ENCODE results near the gene LMBR1. TPM values are rescaled to one million over a fixed set of nuclear protein-coding genes. Genes with fewer than 3 reads are reported as not detected.

LMBR1 gene
- polyA plus RNA-seq, 3 donors: 14.8 to 24.4 (median 21.2) TPM

DNA sequence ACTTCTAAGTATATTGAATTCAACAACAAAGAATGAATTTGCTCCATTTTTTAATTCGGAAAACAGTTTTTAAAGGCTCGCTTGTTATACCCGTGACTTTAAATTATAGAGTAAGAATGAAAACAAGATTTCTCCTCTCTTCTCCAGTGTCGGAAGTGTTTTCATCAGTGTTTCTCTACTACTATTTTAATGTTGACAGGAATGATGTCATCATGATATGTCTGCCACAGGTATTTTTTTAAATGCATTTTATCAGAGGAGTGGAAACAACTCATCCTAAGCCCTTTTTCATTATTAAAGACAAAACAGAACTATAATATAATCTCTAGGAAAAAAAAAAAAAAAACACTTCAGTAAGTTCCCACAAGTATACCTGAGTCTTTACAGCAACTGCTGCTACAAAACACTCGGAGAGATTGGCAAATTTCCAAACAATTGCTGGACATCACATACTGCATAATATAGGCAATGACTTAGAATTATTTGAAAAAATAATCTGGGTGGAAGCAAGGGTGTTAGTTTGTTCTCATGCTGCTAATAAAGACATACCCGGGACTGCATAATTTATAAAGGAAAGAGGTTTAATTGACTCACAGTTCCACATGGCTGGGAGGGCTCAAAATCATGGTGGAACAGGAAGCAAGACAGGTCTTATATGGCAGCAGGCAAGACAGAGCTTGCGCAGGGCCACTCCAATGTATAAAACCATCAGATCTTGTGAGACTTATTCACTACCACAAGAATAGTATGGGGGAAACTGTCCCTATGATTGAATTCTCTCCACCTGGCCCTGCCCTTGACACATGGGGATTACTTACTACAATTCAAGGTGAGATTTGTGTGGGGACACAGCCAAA is 257.2 kb downstream of the LMBR1 start:
- intact Hi-C loops (cut with micrococcal nuclease): no loop called here
- WGBS (ENCODE audit: insufficient coverage): 100% methylated on average over 2 of the region's 7 CpGs
- TF ChIP-seq, protein P1, sequence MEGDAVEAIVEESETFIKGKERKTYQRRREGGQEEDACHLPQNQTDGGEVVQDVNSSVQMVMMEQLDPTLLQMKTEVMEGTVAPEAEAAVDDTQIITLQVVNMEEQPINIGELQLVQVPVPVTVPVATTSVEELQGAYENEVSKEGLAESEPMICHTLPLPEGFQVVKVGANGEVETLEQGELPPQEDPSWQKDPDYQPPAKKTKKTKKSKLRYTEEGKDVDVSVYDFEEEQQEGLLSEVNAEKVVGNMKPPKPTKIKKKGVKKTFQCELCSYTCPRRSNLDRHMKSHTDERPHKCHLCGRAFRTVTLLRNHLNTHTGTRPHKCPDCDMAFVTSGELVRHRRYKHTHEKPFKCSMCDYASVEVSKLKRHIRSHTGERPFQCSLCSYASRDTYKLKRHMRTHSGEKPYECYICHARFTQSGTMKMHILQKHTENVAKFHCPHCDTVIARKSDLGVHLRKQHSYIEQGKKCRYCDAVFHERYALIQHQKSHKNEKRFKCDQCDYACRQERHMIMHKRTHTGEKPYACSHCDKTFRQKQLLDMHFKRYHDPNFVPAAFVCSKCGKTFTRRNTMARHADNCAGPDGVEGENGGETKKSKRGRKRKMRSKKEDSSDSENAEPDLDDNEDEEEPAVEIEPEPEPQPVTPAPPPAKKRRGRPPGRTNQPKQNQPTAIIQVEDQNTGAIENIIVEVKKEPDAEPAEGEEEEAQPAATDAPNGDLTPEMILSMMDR (IDR thresholded peaks at IDR 0.05): no peak
- peaks cover 12% of the 10 kb centered on the region in 2 donors for H3K9me3 ChIP-seq (replicated peaks in 1 of 2; ENCODE audit: control insufficient read depth in 1 of 2, insufficient read depth in 1 of 2, low read length in 2 of 2)
- no peak overlapping the region for H3K4me2 ChIP-seq (replicated peaks; ENCODE audit: extremely low read depth, low read length, poor library complexity, severe bottlenecking)
- H3K27ac ChIP-seq (ENCODE audit: low read depth in 1 of 2, low read length in 2 of 2): no peak overlapping the region
- no peak overlapping the region for H3K27ac Mint-ChIP-seq
- peaks cover 5 to 25% (median 5%) of the 10 kb centered on the region in 3 donors for H3K27me3 Mint-ChIP-seq (ENCODE audit: low read depth in 3 of 3)
- peaks cover 8 to 24% (median 17%) of the 10 kb centered on the region in 7 donors for H3K9me3 Mint-ChIP-seq
- no peak overlapping the region for H2AFZ ChIP-seq (ENCODE audit: insufficient read depth, low read depth, low read length, poor library complexity, severe bottlenecking)
- no peak for DNase-seq
- peaks cover 4 to 7% of the 10 kb centered on the region in 2 donors for H3K36me3 Mint-ChIP-seq
- H3K4me3 ChIP-seq (replicated peaks in 1 of 3; ENCODE audit: low read depth in 2 of 3, low read length in 3 of 3): no peak overlapping the region
- peaks cover 8% of the 10 kb centered on the region for H3K4me1 Mint-ChIP-seq
- H3K9ac ChIP-seq (ENCODE audit: insufficient read depth, low read length, poor library complexity, severe bottlenecking): no peak overlapping the region
- H3K27me3 ChIP-seq (ENCODE audit: control insufficient read depth in 2 of 2, insufficient read depth in 2 of 2, low read length in 2 of 2): peaks cover 0 to 7% of the 10 kb centered on the region in 2 donors
- no peaks in the 10 kb centered on the region for H3K36me3 ChIP-seq (replicated peaks in 1 of 2; ENCODE audit: control insufficient read depth in 1 of 2, insufficient read depth in 2 of 2, low read length in 2 of 2)
- peak overlapping the region in 1 of 2 donors; percentile 19 for H3K4me3 Mint-ChIP-seq
- H4K20me1 ChIP-seq (ENCODE audit: insufficient read depth, low read length): no peaks in the 10 kb centered on the region
- H3K79me2 ChIP-seq (ENCODE audit: insufficient read depth, low read length): no peaks in the 10 kb centered on the region
- H3K4me1 ChIP-seq (ENCODE audit: control insufficient read depth in 1 of 2, insufficient read depth in 2 of 2, low read length in 2 of 2): peaks cover 11 to 13% of the 10 kb centered on the region in 2 donors

DNA sequence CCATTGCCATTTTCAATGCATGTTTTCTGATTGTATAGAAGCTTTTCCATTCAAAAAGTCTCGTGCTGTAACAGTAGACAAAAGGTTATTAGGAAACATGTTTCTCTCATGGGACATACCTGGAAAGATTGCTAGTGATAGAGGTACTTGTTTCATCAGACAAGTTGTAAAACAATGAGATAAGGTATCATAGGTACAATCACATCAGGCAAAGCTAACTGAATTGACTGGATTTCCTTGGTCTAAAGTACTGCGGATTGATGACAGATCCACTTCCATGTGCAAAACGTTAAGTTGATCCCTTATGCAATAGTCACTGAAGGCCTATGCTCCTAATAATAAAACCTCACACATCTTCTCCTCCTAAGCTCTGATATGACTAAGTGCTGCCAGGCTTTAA is 258.9 kb downstream of the LMBR1 start:
- intact Hi-C loops (cut with micrococcal nuclease): no loop called here
- Histone ChIP-seq H3K79me2 (ENCODE audit: insufficient read depth, low read length) (no peaks in the 10 kb centered on the region), H3K36me3 (replicated peaks in 1 of 2; ENCODE audit: control insufficient read depth in 1 of 2, insufficient read depth in 2 of 2, low read length in 2 of 2) (no peaks in the 10 kb centered on the region), H3K27me3 (ENCODE audit: control insufficient read depth in 2 of 2, insufficient read depth in 2 of 2, low read length in 2 of 2) (peaks cover 0 to 3% of the 10 kb centered on the region in 2 donors), H3K9ac (ENCODE audit: insufficient read depth, low read length, poor library complexity, severe bottlenecking) (no peak overlapping the region), H3K27ac (ENCODE audit: low read depth in 1 of 2, low read length in 2 of 2) (no peak overlapping the region), H2AFZ (ENCODE audit: insufficient read depth, low read depth, low read length, poor library complexity, severe bottlenecking) (no peak overlapping the region), H4K20me1 (ENCODE audit: insufficient read depth, low read length) (no peaks in the 10 kb centered on the region), H3K9me3 (replicated peaks in 1 of 2; ENCODE audit: control insufficient read depth in 1 of 2, insufficient read depth in 1 of 2, low read length in 2 of 2) (peaks cover 13 to 18% of the 10 kb centered on the region in 2 donors), H3K4me1 (ENCODE audit: control insufficient read depth in 1 of 2, insufficient read depth in 2 of 2, low read length in 2 of 2) (no peaks in the 10 kb centered on the region), H3K4me3 (replicated peaks in 1 of 3; ENCODE audit: low read depth in 2 of 3, low read length in 3 of 3) (no peak overlapping the region), H3K4me2 (replicated peaks; ENCODE audit: extremely low read depth, low read length, poor library complexity, severe bottlenecking) (no peak overlapping the region)
- DNase-seq: no peak
- H3K4me1 Mint-ChIP-seq: no peaks in the 10 kb centered on the region
- H3K4me3 Mint-ChIP-seq: no peak overlapping the region
- peaks cover 5 to 29% (median 23%) of the 10 kb centered on the region in 7 donors for H3K9me3 Mint-ChIP-seq
- peaks cover 3 to 15% (median 3%) of the 10 kb centered on the region in 3 donors for H3K27me3 Mint-ChIP-seq (ENCODE audit: low read depth in 3 of 3)
- TF ChIP-seq, protein P1 (IDR thresholded peaks at IDR 0.05): no peak
- no peak overlapping the region for H3K27ac Mint-ChIP-seq
- no peaks in the 10 kb centered on the region for H3K36me3 Mint-ChIP-seq
- no CpG with 5 or more reads among the region's 3 CpGs for WGBS (ENCODE audit: insufficient coverage)

All from CD14-positive monocyte (primary cell).